GM12874 (cell line): ENCODE data around the gene HOXC13.

ENCODE experiments used
- TF ChIP-seq, protein P1 (sequence below): IDR thresholded peaks from 2 replicates; pipeline ENCODE4 v1.5.1; 2011; ENCODE audit warnings: low read depth, mild to moderate bottlenecking, control low read depth, low read length, moderate library complexity; ENCODE audit not compliant: insufficient read depth

HOXC13 gene

DNA sequence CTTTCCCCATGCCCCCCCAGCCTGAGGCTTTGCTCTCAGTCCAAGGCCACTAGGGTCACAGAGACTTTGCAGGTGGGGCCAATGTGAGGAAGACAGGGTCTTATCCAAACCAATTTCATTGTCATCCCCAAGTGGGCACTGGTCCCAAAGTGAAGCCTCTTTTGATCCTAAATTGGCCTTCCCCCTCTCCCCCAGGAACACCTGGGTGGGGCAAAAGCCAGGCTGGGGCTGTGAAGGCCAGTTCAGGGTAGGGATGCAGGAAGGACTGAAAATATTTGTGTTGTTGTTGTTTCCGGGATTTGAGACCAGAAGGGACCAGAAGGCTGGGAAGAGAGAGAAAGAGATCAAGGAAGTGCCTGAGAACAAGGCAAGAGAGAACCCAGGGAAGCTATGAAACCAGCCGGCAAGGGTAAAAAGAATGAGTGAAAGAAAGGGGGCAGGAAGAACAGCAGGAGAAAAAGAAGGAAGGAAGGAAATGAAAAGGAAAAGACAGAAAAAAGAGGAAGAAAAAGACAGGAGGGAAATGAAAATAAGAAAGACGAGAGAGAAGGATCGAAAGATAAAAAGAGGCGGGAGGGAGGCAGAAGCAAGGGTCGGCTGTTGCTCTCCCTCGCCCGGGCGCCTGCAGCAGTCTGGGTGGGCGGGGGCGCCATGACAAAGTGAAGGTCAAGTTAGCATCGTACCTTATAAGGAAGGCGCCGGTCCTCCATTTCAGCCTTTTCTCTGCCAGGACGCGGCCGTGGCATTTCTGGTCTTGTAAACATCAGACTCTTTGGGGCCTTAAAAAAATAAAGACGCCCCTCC lies 26.9 kb downstream of the HOXC13 start:
- TF ChIP-seq, protein P1, sequence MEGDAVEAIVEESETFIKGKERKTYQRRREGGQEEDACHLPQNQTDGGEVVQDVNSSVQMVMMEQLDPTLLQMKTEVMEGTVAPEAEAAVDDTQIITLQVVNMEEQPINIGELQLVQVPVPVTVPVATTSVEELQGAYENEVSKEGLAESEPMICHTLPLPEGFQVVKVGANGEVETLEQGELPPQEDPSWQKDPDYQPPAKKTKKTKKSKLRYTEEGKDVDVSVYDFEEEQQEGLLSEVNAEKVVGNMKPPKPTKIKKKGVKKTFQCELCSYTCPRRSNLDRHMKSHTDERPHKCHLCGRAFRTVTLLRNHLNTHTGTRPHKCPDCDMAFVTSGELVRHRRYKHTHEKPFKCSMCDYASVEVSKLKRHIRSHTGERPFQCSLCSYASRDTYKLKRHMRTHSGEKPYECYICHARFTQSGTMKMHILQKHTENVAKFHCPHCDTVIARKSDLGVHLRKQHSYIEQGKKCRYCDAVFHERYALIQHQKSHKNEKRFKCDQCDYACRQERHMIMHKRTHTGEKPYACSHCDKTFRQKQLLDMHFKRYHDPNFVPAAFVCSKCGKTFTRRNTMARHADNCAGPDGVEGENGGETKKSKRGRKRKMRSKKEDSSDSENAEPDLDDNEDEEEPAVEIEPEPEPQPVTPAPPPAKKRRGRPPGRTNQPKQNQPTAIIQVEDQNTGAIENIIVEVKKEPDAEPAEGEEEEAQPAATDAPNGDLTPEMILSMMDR, result no peak

DNA sequence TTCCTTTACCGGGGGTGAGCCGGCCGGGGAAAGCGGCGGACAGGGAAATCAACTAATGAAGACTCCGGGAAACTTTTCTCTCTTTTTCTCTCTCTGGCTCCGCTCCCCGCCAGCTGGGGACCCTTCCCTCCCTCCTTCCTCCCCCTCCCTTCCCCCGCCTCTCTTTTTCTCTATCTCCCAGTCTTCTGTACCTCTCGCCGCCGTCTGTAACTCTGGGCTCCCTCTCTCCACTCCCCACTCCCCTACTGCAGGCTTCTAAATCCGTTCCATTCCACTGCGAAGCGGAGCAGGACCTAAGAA lies 27.4 kb downstream of the HOXC13 start:
- TF ChIP-seq, protein P1, result no peak

DNA sequence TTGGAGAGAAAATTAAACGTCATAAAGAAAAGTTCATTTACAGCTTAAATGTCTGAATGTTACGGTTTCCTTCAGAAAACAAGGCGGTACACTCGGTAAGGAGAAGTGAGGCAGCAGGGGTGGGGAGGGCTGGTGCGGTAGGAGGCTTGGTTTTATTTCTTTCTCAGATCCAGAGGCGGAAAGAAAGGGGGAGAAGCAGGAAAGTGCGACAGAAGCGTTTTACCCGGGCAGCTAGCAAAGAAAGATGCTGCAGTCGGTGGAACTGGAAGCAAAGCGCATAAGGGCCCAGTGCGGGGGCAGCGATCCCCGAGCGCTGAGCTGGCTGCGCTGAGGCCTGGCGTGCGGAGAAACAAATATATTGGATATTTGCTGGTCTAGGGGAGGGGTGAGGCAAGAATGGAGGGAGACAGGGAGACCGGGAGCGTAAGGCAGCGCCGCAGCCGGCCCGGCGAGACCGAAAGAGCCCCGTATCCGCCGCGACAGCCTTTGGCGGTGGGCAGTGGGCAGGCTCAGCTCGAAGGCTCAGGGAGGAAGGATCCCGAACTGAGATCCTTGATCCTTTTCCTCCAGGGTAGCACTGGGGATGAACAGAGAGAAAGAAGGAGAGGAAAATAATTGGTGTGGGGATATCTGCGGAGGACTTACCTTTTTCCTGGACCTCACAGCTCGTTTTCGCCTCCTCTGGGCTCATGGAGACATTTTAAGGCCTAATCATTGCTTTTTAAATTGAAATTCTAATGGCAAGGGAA lies 27.9 kb downstream of the HOXC13 start:
- TF ChIP-seq, protein P1, result no peak

DNA sequence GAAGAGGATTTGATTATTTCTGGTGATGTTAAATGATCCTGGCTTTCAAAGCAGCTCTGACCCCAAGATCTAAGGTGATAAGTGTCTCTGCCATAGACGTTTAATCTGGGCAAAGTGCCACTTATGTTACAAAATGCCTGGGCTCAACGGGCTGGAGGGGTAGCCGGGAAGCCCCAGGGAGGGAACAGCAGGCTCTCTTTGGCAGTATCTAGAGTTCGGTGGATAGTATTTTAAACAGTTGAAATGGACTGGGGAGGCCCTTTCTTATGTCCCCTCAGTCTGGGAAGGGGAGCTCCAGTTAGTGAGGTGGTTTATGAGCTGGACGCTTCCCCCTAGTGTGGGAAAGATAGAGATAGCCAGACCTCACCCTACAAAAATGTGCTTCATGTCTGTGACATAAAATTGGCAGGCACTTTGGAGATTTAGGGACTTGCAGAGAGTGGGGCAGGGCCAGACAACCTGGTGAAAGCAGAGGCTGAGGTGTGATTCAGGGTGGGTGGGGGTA lies 28.8 kb downstream of the HOXC13 start:
- TF ChIP-seq, protein P1, result no peak

DNA sequence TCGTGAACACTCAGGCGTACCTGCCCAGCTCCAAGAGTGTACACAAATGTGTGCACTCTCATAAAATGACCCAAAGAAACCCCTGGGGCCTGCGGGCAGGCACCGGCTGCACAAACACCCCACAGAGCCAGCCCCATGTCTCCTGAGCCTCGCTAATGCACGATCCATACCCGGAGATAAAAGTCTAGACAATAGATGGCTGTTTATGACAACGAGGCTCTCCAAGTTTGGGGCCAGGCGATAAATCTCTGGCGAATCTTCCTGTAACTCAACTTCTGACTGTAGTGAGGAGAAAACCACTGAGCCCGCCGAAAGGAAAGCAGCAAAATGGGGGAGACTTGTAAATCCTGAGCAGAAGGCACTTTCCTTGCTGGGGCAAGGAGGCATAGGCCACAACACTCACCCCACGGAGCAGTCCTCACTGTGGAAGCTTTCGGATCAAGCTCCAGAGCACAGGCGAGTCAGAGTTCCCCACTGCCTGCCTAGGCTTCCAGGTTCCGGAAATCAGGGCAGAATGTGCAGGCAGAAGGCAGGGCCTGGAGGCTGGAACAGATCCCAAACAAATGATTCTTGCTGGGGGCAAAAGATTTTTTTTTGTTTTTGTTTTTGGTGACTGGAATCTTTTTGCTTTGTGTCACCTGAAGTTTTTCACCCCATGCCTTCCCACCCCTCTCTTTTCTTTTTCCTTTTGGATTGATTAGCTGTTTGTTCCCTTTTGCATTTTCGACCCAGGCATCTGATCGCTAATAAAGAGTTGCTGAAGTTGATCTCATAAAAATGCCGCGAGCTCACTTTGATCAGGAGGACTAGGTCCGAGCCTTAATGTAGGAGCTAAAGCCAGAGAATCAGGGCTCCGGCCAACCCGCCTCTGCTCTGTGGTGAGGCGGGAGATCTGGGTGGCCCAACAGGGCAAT lies 29.8 kb downstream of the HOXC13 start:
- TF ChIP-seq, protein P1, result no peak

DNA sequence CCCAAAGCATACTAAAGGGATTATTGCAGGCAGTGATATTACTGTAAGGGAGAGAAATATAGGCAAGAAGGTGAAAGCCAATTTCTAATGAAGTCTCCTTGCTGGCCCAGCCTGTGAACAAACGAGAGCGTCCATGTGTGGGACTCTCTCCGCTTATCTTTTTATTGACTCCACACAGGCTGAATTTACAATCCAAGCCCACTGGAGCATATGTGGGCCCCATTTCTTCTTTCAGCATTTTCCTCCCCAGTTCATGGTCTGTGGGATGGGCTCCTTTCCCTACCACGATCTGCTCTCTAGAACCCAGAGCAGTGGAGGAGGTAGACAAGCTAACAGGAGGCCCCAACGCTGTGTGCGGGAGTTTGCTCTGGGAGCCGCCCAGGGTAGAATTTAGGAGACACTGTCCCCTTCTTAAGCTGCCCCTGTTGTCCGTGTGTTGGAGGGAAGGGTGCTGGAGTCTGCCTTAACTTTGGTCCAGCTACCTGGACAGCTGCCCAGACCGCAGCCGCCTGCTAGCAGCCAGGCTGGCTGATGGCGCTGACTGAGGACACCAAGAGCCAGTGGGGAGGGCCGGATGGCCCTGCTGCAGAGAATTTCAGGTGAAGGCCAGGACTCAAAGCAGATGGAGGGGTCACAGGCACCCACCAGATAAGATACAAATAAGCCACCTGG lies 31.1 kb downstream of the HOXC13 start:
- TF ChIP-seq, protein P1, result no peak
